OCI-LY1 (cell line): ENCODE results near the gene FAM3D.

Experiments
- H2AFZ ChIP-seq: fragments of 200-600 bp; sonication (generic), shearing (Covaris generic); 2 replicates; pipeline ENCODE4 v1.6.0; 2014; ENCODE audit warnings: antibody characterized with exemption, mild to moderate bottlenecking, low read length
- H3F3A ChIP-seq: fragments of 200-600 bp; sonication (generic), shearing (Covaris generic); 2 replicates; pipeline ENCODE4 v1.6.0; 2014; ENCODE audit warnings: mild to moderate bottlenecking, antibody characterized with exemption, low read length, moderate library complexity; ENCODE audit not compliant: insufficient read depth
- H3K27ac ChIP-seq: fragments of 200-600 bp; sonication (generic); 2 replicates; pipeline ENCODE4 v1.5.1; 2014; ENCODE audit warnings: low read length, mixed run types, mild to moderate bottlenecking, low read depth; ENCODE audit not compliant: poor library complexity, severe bottlenecking
- H3K27me3 ChIP-seq: fragments of 200-600 bp; sonication (generic); 2 replicates; pipeline ENCODE4 v1.6.0; 2014; ENCODE audit warnings: antibody characterized with exemption, mild to moderate bottlenecking, low read length, moderate library complexity; ENCODE audit not compliant: insufficient read depth
- H3K36me3 ChIP-seq: fragments of 200-600 bp; sonication (generic); 2 replicates; pipeline ENCODE4 v1.6.1; 2014; ENCODE audit warnings: mild to moderate bottlenecking, antibody characterized with exemption, low read length, moderate library complexity, mixed read lengths; ENCODE audit not compliant: insufficient read depth
- H3K4me1 ChIP-seq: fragments of 200-600 bp; sonication (generic); 2 replicates; pipeline ENCODE4 v1.5.1; 2014; ENCODE audit warnings: mild to moderate bottlenecking, low read length, moderate library complexity; ENCODE audit not compliant: insufficient read depth, severe bottlenecking
- H3K4me2 ChIP-seq: fragments of 200-600 bp; sonication (generic), shearing (Covaris generic); 2 replicates; pipeline ENCODE4 v1.6.1; 2014; ENCODE audit warnings: low read length
- H3K4me3 ChIP-seq: fragments of 200-600 bp; sonication (generic); 2 replicates; pipeline ENCODE4 v1.5.1; 2014; ENCODE audit warnings: low read length, low read depth, mild to moderate bottlenecking, mixed read lengths; ENCODE audit not compliant: poor library complexity, severe bottlenecking
- H3K79me2 ChIP-seq: fragments of 200-600 bp; shearing (Covaris generic); 2 replicates; pipeline ENCODE4 v1.6.1; 2016; ENCODE audit warnings: mixed run types, low read length, mixed read lengths; ENCODE audit not compliant: insufficient read depth
- H3K9ac ChIP-seq: fragments of 200-600 bp; sonication (generic), shearing (Covaris generic); 2 replicates; pipeline ENCODE4 v1.6.1; 2014; ENCODE audit warnings: mild to moderate bottlenecking, low read length, mixed read lengths
- H3K9me2 ChIP-seq: fragments of 200-600 bp; sonication (generic), shearing (Covaris generic); 2 replicates; pipeline ENCODE4 v1.6.1; 2014; ENCODE audit warnings: low read depth, mild to moderate bottlenecking, low read length, mixed read lengths
- H3K9me3 ChIP-seq: fragments of 200-600 bp; shearing (Covaris generic); 2 replicates; pipeline ENCODE4 v1.6.1; 2014; ENCODE audit warnings: low read length, mixed read lengths
- H4K20me1 ChIP-seq: fragments of 200-600 bp; sonication (generic), shearing (Covaris generic); 2 replicates; pipeline ENCODE4 v1.6.0; 2016; ENCODE audit warnings: mild to moderate bottlenecking, low read length; ENCODE audit not compliant: insufficient read depth
- EZH2 ChIP-seq: fragments of 200-600 bp; sonication (generic), shearing (Covaris generic); IDR thresholded peaks from 2 replicates; pipeline ENCODE4 v1.8.0; 2017; ENCODE audit warnings: borderline replicate concordance, mixed run types, mild to moderate bottlenecking, antibody characterized with exemption, low read length, moderate library complexity, mixed read lengths
- TF ChIP-seq, protein P1 (sequence below): fragments of 200-600 bp; sonication (generic), shearing (Covaris generic); IDR thresholded peaks from 2 replicates; pipeline ENCODE4 v1.5.1; 2017; ENCODE audit warnings: mild to moderate bottlenecking, antibody characterized with exemption, low read length, moderate library complexity, mixed read lengths

Gene FAM3D

GRCh38 chr3:58635371-58636285 is 30.9 kb downstream of the FAM3D start:
- TF ChIP-seq, protein P1, sequence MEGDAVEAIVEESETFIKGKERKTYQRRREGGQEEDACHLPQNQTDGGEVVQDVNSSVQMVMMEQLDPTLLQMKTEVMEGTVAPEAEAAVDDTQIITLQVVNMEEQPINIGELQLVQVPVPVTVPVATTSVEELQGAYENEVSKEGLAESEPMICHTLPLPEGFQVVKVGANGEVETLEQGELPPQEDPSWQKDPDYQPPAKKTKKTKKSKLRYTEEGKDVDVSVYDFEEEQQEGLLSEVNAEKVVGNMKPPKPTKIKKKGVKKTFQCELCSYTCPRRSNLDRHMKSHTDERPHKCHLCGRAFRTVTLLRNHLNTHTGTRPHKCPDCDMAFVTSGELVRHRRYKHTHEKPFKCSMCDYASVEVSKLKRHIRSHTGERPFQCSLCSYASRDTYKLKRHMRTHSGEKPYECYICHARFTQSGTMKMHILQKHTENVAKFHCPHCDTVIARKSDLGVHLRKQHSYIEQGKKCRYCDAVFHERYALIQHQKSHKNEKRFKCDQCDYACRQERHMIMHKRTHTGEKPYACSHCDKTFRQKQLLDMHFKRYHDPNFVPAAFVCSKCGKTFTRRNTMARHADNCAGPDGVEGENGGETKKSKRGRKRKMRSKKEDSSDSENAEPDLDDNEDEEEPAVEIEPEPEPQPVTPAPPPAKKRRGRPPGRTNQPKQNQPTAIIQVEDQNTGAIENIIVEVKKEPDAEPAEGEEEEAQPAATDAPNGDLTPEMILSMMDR, result no peak
- no peak for TF ChIP-seq EZH2
- no peaks in the 10 kb centered on the region for H3K9me2 ChIP-seq

DNA sequence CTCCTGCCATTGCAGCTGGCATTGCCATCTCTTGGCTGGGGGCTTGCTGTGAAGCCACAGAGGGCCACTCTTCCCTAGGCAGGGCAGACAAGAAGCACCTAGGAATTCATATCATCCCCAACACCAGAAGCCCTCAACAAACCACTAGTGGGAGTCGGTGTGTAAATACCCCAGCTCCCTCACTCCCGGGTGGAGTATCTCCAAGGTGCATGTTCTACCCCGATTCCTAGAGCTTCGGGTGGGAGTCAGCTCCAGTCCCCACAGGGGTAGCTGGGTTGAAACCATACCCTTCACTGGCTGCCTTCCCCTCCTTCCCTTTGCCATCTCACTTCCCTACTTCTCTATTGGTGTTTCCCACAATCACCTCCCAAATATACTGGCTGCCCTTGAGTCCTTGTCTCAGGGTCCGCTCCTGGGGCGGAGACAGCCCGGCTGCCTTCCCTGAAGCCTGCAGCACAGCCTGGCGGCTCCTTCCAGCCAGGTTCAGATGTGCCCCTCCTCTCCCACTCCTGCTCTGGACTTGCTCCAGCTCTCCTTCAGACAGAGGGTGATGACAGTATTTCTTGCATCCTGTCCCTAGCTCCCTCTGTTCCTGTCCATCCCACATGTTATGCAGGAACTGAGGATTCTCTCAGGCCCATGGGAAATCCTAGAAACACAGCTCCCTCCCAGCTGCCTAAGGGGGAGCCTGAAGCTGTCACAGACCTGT is 33.3 kb downstream of the FAM3D start:
- Histone ChIP-seq H3K79me2 (no peaks in the 10 kb centered on the region), H2AFZ (no peak overlapping the region), H3K4me3 (no peak overlapping the region), H3K4me2 (no peak overlapping the region), H3K4me1 (no peaks in the 10 kb centered on the region), H3K9me3 (no peaks in the 10 kb centered on the region), H3F3A (no peaks in the 10 kb centered on the region), H3K9me2 (no peaks in the 10 kb centered on the region), H3K27ac (no peak overlapping the region), H4K20me1 (no peaks in the 10 kb centered on the region), H3K27me3 (peaks cover 4% of the 10 kb centered on the region; the same call in 1 of the 2 replicates), H3K36me3 (no peaks in the 10 kb centered on the region), H3K9ac (no peak overlapping the region)
- TF ChIP-seq, protein P1, result no peak
- TF ChIP-seq EZH2, result no peak

More at GRCh38 chr3:58635371-58636285, 30.9 kb downstream of the FAM3D start:
- Histone ChIP-seq H4K20me1 (no peaks in the 10 kb centered on the region), H3K36me3 (no peaks in the 10 kb centered on the region), H2AFZ (no peak overlapping the region), H3K9ac (no peak overlapping the region), H3K79me2 (no peaks in the 10 kb centered on the region), H3K4me2 (no peak overlapping the region), H3K4me1 (no peaks in the 10 kb centered on the region), H3K9me3 (no peaks in the 10 kb centered on the region), H3F3A (no peaks in the 10 kb centered on the region), H3K4me3 (no peak overlapping the region), H3K27me3 (no peaks in the 10 kb centered on the region), H3K27ac (no peak overlapping the region)

DNA sequence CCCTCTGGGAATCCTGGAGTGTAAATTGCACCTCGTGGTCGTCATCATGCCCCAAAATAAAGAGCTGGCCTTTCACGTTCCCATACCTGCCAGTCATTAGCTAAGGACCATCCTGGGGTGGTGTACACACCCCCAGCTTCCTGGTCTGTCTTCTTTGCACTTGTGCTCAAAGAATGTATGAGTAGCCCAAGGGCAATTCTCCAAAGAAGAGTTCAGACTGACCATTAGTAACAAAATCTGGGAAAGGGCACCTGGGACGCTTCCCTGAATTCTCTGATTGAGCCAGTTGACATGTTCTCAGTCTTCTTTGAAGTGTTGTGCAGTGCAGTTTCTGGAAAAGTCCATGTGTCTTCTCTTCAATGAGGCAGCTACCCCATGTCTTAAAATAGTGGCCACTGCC is 34.8 kb downstream of the FAM3D start:
- no peak overlapping the region for H3K4me3 ChIP-seq
- H3K9ac ChIP-seq, result no peak overlapping the region
- no peaks in the 10 kb centered on the region for H3K79me2 ChIP-seq
- H3K9me2 ChIP-seq, result no peaks in the 10 kb centered on the region
- H4K20me1 ChIP-seq, result no peaks in the 10 kb centered on the region
- no peak overlapping the region for H3K4me2 ChIP-seq
- no peaks in the 10 kb centered on the region for H3K4me1 ChIP-seq
- H3K36me3 ChIP-seq, result no peaks in the 10 kb centered on the region
- no peak overlapping the region for H2AFZ ChIP-seq
- TF ChIP-seq, protein P1, result no peak
- no peak for TF ChIP-seq EZH2
- no peaks in the 10 kb centered on the region for H3F3A ChIP-seq
- no peaks in the 10 kb centered on the region for H3K9me3 ChIP-seq
- peaks cover 4% of the 10 kb centered on the region; the same call in 1 of the 2 replicates for H3K27me3 ChIP-seq
- no peak overlapping the region for H3K27ac ChIP-seq
